HG03097 (cell line): Measurements from ENCODE around the gene PCBD2.
"Not testable (repeated sequence)": the region's sequence is repeated elsewhere in the genome, so short reads cannot be mapped to it uniquely, and the experiment has no call there.

Experiments
- ATAC-seq: cut with Tn5 transposase; IDR thresholded peaks from one replicate; pipeline ENCODE4 v1.9.1; 2021; ENCODE audit not compliant: unreplicated experiment, low FRiP score

The PCBD2 gene

DNA sequence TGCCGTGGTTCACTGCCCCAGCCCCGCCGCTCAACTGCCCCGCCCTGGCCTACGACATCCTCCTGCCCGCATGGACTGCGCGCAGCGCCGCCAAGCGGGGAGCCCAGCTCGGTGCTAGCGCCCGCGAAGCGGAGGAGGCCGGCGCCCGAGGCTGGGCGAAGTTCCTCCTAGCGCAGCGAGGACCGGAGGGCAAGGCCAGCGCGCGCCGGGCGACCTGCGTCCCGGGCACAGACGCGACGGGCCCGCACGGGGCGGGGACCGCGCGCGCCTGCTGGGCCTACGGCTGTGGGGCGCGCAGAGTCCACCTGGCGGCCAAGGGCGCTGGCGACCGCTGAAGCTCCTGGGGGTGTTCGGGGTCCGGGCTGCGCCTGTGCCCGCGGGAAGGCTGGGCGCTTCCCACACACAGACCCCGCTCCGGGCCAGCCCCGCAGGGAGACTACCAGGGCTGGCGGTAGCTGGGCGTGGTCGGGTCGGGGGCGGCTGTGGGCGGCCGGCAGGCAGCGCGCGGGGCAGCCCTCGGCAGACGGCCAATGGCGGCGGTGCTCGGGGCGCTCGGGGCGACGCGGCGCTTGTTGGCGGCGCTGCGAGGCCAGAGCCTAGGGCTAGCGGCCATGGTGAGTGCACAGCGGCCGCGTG is at the start of gene PCBD2:
TSS of gene PCBD2 (plus strand) at position 522 of the 636 bp plus-strand sequence. CDS start at position 531, 9 bp downstream.
- ATAC-seq, result peak; percentile 78

DNA sequence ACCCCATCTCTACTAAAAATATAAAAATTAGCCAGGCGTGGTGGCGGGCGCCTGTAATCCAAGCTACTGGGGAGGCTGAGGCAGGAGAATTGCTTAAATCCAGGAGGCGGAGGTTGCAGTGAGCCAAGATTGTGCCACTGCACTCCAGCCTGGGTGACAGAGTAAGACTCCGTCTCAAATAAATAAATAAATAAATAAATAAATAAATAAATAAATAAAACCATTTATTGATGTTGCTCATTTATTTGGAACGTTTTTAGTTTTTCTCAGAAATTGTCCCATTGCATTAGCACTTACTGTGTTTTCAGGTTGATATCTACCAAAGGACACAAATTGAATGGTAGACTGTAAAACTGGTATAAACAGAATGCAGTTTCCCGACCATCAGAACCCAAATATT is 48.5 kb upstream of the PCBD2 start:
- not testable (repeated sequence) for ATAC-seq

DNA sequence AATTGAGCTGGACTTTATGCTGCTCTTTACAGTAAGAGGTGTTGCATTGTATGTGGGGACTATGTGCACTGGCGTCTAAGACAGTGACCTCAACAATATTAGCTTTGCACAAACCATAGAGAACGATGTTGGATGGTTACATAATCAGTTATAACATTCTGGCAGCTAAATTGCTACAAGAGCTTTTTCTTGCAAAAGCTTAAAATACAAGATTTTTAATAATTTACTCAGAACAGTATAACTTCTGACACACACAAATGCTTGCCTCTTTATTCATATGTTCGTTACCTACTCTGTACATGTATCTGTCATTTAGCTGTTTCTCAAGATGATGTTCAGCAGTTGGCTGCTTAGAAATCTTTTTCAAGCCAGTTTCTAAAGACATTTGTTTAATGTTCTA is 47.5 kb upstream of the PCBD2 start:
- no peak for ATAC-seq

GRCh38 chr5:134864707-134865106 is 40.2 kb upstream of the PCBD2 start:
- ATAC-seq, result no peak

GRCh38 chr5:134873494-134873893 is 31.4 kb upstream of the PCBD2 start:
- no peak for ATAC-seq

DNA sequence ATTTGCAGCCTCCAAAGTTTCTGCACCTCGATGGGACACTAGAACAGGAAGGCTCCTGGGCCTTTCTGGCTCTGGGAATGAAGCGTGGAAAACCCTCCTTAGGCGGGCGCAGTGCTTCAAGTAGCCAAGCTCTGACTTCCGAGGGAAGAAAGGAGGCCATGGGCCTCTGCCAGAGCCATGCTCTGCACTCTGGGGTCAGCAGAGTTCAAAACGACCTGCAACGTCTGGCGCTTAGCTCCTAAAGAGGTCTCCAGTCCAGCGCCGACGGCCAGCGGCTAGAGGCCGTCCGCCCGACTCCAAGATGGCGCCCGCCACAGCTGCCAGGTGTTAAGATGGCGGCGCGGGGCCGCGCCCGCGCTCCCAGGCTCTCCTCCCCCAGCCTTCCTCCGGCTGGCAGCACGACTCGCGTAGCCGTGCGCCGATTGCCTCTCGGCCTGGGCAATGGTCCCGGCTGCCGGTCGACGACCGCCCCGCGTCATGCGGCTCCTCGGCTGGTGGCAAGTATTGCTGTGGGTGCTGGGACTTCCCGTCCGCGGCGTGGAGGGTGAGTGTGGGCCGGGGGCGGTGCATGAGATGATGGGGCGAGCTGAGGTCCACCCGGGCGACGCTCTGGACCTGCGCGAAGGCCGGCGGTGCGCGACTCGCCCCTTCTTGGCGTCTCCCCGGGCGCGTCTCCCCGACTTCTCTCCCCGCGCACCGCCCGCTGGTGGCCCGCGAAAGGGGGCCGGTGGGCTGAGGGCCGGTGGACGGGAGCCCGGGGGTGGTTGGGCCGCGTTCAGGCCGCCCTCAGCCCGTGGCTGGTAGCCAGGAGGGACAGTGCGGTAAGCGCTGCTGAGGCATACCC is 30.7 kb upstream of the PCBD2 start, which contains the start of gene TXNDC15:
TSS of gene TXNDC15 (plus strand) at position 385 of the 844 bp plus-strand sequence. CDS start at position 442, 57 bp downstream.
- ATAC-seq, result peak; percentile 86

- ATAC-seq, result no peak
Observed at GRCh38 chr5:134874831-134875655, 29.9 kb upstream of the PCBD2 start.

GRCh38 chr5:134877159-134877558 is 27.8 kb upstream of the PCBD2 start:
- ATAC-seq, result no peak

DNA sequence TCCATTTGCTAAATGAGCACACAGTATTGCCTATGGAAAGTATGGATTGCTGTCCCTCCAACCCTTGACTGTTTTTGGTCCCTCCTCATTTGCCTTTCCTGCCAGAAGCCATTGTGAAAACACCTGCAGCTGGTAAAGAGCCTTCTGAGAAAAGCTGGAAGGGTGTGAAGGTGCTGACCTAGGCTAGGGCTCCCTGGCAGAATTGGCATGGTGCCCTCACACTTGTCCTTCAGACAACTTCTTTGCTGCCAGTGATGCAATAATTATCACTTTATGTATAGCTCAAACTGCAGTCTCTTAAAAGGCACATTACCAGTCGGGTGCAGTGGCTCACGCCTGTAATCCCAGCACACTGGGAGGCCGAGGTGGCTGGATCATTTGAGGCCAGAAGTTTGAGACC is 26.5 kb upstream of the PCBD2 start:
- ATAC-seq, result no peak

GRCh38 chr5:134879456-134879855 is 25.5 kb upstream of the PCBD2 start:
- no peak for ATAC-seq

DNA sequence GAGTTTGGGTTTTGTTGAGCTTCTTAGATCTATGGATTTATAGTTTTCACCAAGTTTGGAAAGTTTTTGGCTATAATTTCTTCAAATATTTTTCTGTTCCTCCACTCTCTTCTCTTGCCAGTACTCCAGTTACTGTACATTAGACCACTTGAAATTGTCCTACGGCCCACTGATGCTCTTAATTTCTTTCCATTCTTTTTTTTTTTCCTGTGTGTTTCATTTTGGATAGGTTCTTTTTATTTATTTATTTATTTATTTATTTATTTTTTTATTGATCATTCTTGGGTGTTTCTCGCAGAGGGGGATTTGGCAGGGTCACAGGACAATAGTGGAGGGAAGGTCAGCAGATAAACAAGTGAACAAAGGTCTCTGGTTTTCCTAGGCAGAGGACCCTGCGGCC is 24.0 kb upstream of the PCBD2 start:
- not testable (repeated sequence) for ATAC-seq

GRCh38 chr5:134881711-134882110 is 23.2 kb upstream of the PCBD2 start:
- ATAC-seq, result not testable (repeated sequence)

- ATAC-seq, result no peak
Observed at GRCh38 chr5:134887593-134888159, 17.3 kb upstream of the PCBD2 start.

DNA sequence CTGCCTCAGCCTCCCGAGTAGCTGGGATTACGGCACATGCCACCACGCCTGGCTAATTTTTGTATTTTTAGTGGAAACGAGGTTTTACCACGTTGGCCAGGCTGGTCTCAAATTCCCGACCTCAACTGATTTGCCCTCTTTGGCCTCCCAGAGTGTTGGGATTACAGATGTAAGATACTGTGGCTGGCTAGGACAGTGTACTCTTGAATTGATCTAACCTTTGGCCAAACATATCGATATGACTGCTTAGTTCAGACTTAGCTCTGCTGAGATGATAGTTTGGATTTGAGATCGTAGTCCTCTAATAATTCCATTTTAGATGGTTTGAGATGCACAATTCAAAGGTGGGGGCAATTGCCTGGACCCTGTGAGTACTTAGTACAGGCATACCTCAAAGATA is 15.6 kb upstream of the PCBD2 start:
- ATAC-seq, result no peak

GRCh38 chr5:134891473-134891872 is 13.5 kb upstream of the PCBD2 start:
- no peak for ATAC-seq

GRCh38 chr5:134892282-134892681 is 12.6 kb upstream of the PCBD2 start:
- ATAC-seq, result no peak

- ATAC-seq, result no peak
Observed at GRCh38 chr5:134892926-134893325, 12.0 kb upstream of the PCBD2 start.

DNA sequence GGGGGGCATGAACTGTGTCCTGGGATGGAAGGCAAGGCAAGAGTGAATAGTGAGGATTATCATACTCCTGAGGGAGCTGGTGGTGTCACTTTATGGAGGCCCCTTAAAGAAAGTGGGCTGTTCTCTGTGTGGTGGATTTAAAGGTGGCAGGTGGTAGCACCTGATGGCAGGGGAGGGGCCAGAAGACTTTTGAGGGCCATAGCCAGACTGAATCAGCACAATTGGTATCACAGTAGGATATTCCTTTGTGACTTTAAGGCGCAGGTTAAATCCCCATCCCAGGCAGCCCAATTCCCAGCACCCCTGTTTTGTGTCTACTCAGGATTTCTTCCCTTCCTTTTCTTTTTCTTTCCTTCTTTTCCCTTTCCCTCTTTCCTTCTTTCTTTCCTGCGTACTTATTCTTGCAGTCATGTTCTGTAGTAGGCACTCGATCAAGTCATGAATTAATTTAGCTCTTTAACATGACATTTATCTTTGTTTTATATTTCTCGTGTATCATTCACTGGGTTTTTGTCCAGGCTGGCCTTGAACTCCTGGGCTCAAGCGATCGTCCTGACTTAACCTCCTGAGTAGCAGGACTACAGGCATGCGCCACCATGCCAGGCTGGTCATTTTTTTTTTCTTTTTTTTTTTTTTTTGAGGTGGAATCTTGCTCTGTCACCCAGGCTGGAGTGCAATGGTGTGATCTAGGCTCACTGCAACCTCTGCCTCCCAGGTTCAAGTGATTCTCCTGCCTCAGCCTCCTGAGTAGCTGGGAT is 11.0 kb upstream of the PCBD2 start:
- no peak for ATAC-seq

GRCh38 chr5:134902071-134902801 is 2.7 kb upstream of the PCBD2 start:
- ATAC-seq, result no peak
